NCI-H510A (cell line): ENCODE results near the gene PRKACG.
"Not testable (repeated sequence)": the region's sequence is repeated elsewhere in the genome, so short reads cannot be mapped to it uniquely, and the experiment has no call there.

Experiments used
- DNase-seq: peaks from one replicate; lab custom pipeline; 2025; lab: John Stamatoyannopoulos, UW

PRKACG gene

GRCh38 chr9:69014013-69014412 is at the start of gene PRKACG:
Gene PRKACG, minus strand, starts transcription at chr9:69014113. Its CDS starts 21 bp downstream, at chr9:69014092.
- DNase-seq, result no peak

GRCh38 chr9:69062195-69062594 is 48.3 kb upstream of the PRKACG start:
- DNase-seq, result no peak

GRCh38 chr9:69060766-69061165 is 46.9 kb upstream of the PRKACG start:
- no peak for DNase-seq

- no peak for DNase-seq
Observed at GRCh38 chr9:69058101-69058500, 44.2 kb upstream of the PRKACG start.

GRCh38 chr9:69056191-69056815 is 42.4 kb upstream of the PRKACG start:
- no peak for DNase-seq

- no peak for DNase-seq
Observed at GRCh38 chr9:69054989-69055388, 41.1 kb upstream of the PRKACG start.

- not testable (repeated sequence) for DNase-seq
Observed at GRCh38 chr9:69050936-69051335, 37.0 kb upstream of the PRKACG start.

- no peak for DNase-seq
Observed at GRCh38 chr9:69049094-69049493, 35.2 kb upstream of the PRKACG start.

- no peak for DNase-seq
Observed at GRCh38 chr9:69047371-69047770, 33.5 kb upstream of the PRKACG start.

- no peak for DNase-seq
Observed at GRCh38 chr9:69046723-69047122, 32.8 kb upstream of the PRKACG start.

GRCh38 chr9:69045821-69046220 is 31.9 kb upstream of the PRKACG start:
- no peak for DNase-seq

GRCh38 chr9:69044240-69045219 is 30.6 kb upstream of the PRKACG start:
- no peak for DNase-seq

- DNase-seq, result no peak
Observed at GRCh38 chr9:69040646-69041045, 26.7 kb upstream of the PRKACG start.

- DNase-seq, result no peak
Observed at GRCh38 chr9:69036799-69037198, 22.9 kb upstream of the PRKACG start.

GRCh38 chr9:69036309-69036708 is 22.4 kb upstream of the PRKACG start:
- DNase-seq, result no peak

- DNase-seq, result peak; percentile 53
Observed at GRCh38 chr9:69035438-69036308, 21.8 kb upstream of the PRKACG start, which contains the start of gene FXN. Gene FXN, plus strand, starts transcription at chr9:69035752. Its CDS starts 31 bp downstream, at chr9:69035783.

- no peak for DNase-seq
Observed at GRCh38 chr9:69034071-69034470, 20.2 kb upstream of the PRKACG start.

- DNase-seq, result no peak
Observed at GRCh38 chr9:69030851-69031645, 17.1 kb upstream of the PRKACG start.

- DNase-seq, result no peak
Observed at GRCh38 chr9:69029535-69029934, 15.6 kb upstream of the PRKACG start.

- DNase-seq, result no peak
Observed at GRCh38 chr9:69028754-69029153, 14.8 kb upstream of the PRKACG start.
